Stimulated activated naive CD4-positive, alpha-beta T cell (primary cell): ENCODE data around the gene IGHMBP2.

Experiments used
- DNase-seq, 6 experiments: peaks; one replicate each; lab custom pipeline; 2025; lab: John Stamatoyannopoulos, UW

Gene IGHMBP2

GRCh38 chr11:68927280-68928135 is 23.8 kb downstream of the IGHMBP2 start:
- DNase-seq: no peak

GRCh38 chr11:68928136-68928880 is 24.6 kb downstream of the IGHMBP2 start:
- no peak for DNase-seq

GRCh38 chr11:68929135-68929534 is 25.4 kb downstream of the IGHMBP2 start:
- no peak for DNase-seq

GRCh38 chr11:68929706-68930570 is 26.2 kb downstream of the IGHMBP2 start:
- DNase-seq: no peak

- DNase-seq: no peak
These were observed 27.5 kb downstream of the IGHMBP2 start for GRCh38 chr11:68930991-68931855.

GRCh38 chr11:68931911-68932310 is 28.2 kb downstream of the IGHMBP2 start:
- no peak for DNase-seq

GRCh38 chr11:68932358-68932757 is 28.7 kb downstream of the IGHMBP2 start:
- DNase-seq: no peak

GRCh38 chr11:68932933-68933577 is 29.4 kb downstream of the IGHMBP2 start:
- DNase-seq: no peak

- DNase-seq: no peak
These were observed 30.1 kb downstream of the IGHMBP2 start for GRCh38 chr11:68933605-68934320.

- no peak for DNase-seq
These were observed 30.6 kb downstream of the IGHMBP2 start for GRCh38 chr11:68934321-68934645.

GRCh38 chr11:68934666-68935065 is 31.0 kb downstream of the IGHMBP2 start:
- no peak for DNase-seq

- DNase-seq: no peak
These were observed 31.4 kb downstream of the IGHMBP2 start for GRCh38 chr11:68935066-68935465.

GRCh38 chr11:68935516-68936357 is 32.0 kb downstream of the IGHMBP2 start:
- DNase-seq: no peak

- no peak for DNase-seq
These were observed 32.6 kb downstream of the IGHMBP2 start for GRCh38 chr11:68936358-68936636.

- no peak for DNase-seq
These were observed 33.3 kb downstream of the IGHMBP2 start for GRCh38 chr11:68936676-68937620.

- no peak for DNase-seq
These were observed 34.4 kb downstream of the IGHMBP2 start for GRCh38 chr11:68938088-68938487.

GRCh38 chr11:68938816-68939582 is 35.3 kb downstream of the IGHMBP2 start:
- DNase-seq: no peak
